Measurements from ENCODE around the gene PER2. TPM values are rescaled to one million over a fixed set of nuclear protein-coding genes. Genes with fewer than 3 reads are reported as not detected.

Gene PER2
- total and polyA plus RNA-seq, 9 of the 15 experiments (the other 6 are each of a cell fraction or from before 2014, with no cell fraction given): 1.1 to 10.3 (median 2.9) TPM

- peak overlapping the region; percentile 15; the same call in 1 of the 3 replicates for H3K27ac ChIP-seq (ENCODE audit: extremely low read depth, low read depth, low read length)
- H3K4me1 ChIP-seq (replicated peaks in 1 of 2; ENCODE audit: control insufficient read depth in 2 of 2, insufficient read depth in 2 of 2, low read length in 2 of 2): peaks cover 26 to 57% of the 10 kb centered on the region in 2 experiments
- H3K9me3 ChIP-seq (replicated peaks; ENCODE audit: control insufficient read depth, insufficient read depth, low read depth, low read length): no peaks in the 10 kb centered on the region
- no peaks in the 10 kb centered on the region for H4K20me1 ChIP-seq (replicated peaks; ENCODE audit: control insufficient read depth, insufficient read depth, low read length)
- H3K27me3 ChIP-seq (ENCODE audit: control insufficient read depth in 2 of 2, insufficient read depth in 2 of 2, low read length in 2 of 2): no peaks in the 10 kb centered on the region
- 0 out of 2 replicates have a peak overlapping the region, but pooled peaks have one; percentile 24 for H2AFZ ChIP-seq (ENCODE audit: low read depth, low read length)
- FAIRE-seq (peak; percentile 84), DNase-seq (ENCODE audit: extremely low read depth in 1 of 4, low spot score in 3 of 4) (peak in 1 of 4 experiments; percentile 37), ATAC-seq (no peak)
- intact Hi-C loops (cut with micrococcal nuclease): loop anchor here (5.0 kb wide), 1 partner anchor 70 kb away; no protein-coding TSS in a partner anchor
- H3K9me1 ChIP-seq (ENCODE audit: control insufficient read depth, insufficient read depth, low read length): no peaks in the 10 kb centered on the region
- peak overlapping the region; percentile 66 to 86; a peak in 3 of 4 replicates for H3K9ac ChIP-seq (ENCODE audit: insufficient read depth in 1 of 2, low read depth in 2 of 2, low read length in 2 of 2)
- H3K79me2 ChIP-seq (ENCODE audit: control insufficient read depth, insufficient read depth, low read length): peaks cover 23% of the 10 kb centered on the region
- H3K36me3 ChIP-seq (ENCODE audit: control insufficient read depth, insufficient read depth, low read length): peaks cover 5% of the 10 kb centered on the region; the same call in 2 of the 3 replicates
- in situ Hi-C loops (cut with MboI): no loop called here
- WGBS (ENCODE audit: insufficient coverage, low coverage, missing lambda C conversion rate): 15% methylated on average over 10 of the region's 11 CpGs
- ChIA-PET CTCF (ENCODE audit: low intra/inter-chr PET ratio) (no interaction called here), POLR2A (interaction anchor here (0.6 to 2.0 kb wide), 7 partner anchors 15 to 1149 kb away, joined by 3 to 6 read pairs (median 3); no protein-coding TSS in a partner anchor)
- no TSS peak for BruUV-seq (replicated peaks)
- H3K4me3 ChIP-seq: no peak overlapping the region; the same call in 1 of the 2 replicates
- H3K4me2 ChIP-seq (ENCODE audit: insufficient read depth, low read length): peak overlapping the region; percentile 76
- no peak for TF ChIP-seq TFAM (CRISPR knock-in tag; conservative IDR thresholded peaks at IDR 0.05)
- no peak for TF ChIP-seq MEF2D (tag; conservative IDR thresholded peaks at IDR 0.05; ENCODE audit: low read depth)
- no peak for TF ChIP-seq ZNF277 (CRISPR knock-in tag; IDR thresholded peaks at IDR 0.05; ENCODE audit: borderline replicate concordance)
- TF ChIP-seq ZNF592 (IDR thresholded peaks at IDR 0.05): 0 out of 2 replicates have a peak, but pooled peaks have one; percentile 39
- TF ChIP-seq USF1 (CRISPR knock-in tag; IDR thresholded peaks at IDR 0.05): 0 out of 2 replicates have a peak, but pooled peaks have one; percentile 28
- 0 out of 2 replicates have a peak, but pooled peaks have one; percentile 31 for TF ChIP-seq POLR2G (IDR thresholded peaks at IDR 0.05; ENCODE audit: low read depth, low read length)
- no peak for TF ChIP-seq NR2C1 (IDR thresholded peaks at IDR 0.05)
- 0 out of 2 replicates have a peak, but pooled peaks have one; percentile 14 for TF ChIP-seq NR2C1 (tag; IDR thresholded peaks at IDR 0.05)
- peak; percentile 75 for TF ChIP-seq MAX (CRISPR knock-in tag; IDR thresholded peaks at IDR 0.05)
- peak; percentile 65 for TF ChIP-seq ZBTB7A (IDR thresholded peaks at IDR 0.05; ENCODE audit: borderline replicate concordance, control insufficient read depth, low read depth, low read length)
Measured at GRCh38 chr2:238237431-238238135, 50.8 kb downstream of the PER2 start.

Data from K562 (cell line).